ENCODE measurements around the gene SELENOO.

The SELENOO gene

DNA sequence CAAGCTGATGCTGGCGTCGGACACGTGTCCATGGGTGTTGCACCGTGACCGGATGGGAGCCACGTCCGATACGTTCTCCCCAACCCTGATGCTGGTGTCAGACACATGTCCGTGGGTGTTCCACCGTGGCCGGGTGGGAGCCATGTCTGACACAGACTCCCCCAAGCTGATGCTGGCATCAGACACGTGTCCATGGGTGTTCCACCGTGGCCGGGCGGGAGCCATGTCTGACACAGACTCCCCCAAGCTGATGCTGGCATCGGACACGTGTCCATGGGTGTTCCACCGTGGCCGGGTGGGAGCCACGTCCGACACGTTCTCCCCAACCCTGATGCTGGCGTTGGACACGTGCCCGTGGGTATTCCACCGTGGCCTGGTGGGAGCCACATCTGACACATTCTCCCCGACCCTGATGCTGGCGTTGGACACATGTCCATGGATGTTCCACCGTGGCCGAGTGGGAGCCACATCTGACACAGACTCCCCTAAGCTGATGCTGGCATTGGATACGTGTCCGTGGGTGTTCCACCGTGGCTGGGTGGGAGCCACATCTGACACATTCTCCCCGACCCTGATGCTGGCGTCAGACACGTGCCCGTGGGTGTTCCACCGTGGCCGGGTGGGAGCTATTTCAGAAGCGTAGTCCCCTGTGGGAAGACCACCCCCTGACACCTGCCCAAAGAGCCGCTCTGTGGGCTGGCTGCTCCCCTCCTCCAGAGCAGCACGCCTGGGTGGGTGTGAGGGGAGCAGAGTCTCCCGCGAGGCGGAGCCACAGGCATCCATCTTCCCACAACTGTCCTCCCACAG, 20.0 kb downstream of the SELENOO start:
- Histone ChIP-seq H3K4me1 (no peaks in the 10 kb centered on the region), H3K4me3 (no peak overlapping the region), H3K27me3 (no peaks in the 10 kb centered on the region), H3K9me3 (no peaks in the 10 kb centered on the region), H3K36me3 (peaks cover 79 to 100% (median 94%) of the 10 kb centered on the region in 3 donors), H3K27ac (no peak overlapping the region)
- intact Hi-C loops (cut with DNase I; ENCODE audit: low total_unique reads): no loop called here
- DNase-seq: no peak
- no peak for TF ChIP-seq CTCF (IDR thresholded peaks at IDR 0.05)

DNA sequence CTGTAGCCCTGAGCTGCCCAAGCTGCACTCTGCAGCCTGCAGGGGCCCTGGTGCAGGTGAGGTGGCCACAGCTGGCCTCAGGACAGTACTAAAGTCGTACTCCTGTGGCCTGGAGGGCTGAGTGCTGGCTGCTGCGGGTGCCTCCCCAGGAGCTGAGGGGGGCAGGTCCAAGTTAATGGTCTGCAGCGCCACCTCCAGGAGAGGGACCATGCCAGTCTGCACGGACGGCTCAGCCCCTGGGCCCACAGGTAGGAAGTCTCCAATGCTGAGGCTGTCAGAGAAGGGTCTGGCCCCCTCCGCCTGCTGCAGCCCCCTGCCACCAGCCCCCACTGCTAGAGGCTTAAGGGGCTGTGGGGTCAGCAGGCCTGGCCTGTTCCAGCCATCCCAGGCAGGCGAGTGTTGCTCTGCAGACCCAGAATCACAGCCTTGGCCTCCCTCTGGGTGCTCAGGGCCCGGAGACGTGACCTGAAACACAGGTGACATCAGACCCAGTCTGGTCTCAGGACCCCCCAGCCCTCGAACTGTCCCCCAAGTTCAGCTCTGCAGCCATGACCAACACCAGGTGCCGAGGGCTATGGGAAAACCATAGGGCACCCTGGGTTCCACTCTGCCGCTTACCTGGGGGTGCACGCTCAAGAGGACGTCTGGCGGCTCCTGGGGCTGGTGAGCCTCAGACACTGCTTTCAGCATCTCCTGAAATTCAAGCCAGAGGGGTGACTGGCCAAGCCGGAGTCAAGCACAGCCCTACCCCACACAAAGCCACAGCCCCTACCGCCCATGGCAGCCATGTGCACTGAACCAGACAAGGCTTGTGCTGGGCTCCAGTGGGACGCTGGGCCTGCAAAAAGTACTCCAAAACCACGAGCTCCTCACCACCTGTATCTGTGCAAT, 20.8 kb downstream of the SELENOO start:
- no peak for DNase-seq
- peaks cover 79 to 100% (median 94%) of the 10 kb centered on the region in 3 donors for H3K36me3 ChIP-seq

DNA sequence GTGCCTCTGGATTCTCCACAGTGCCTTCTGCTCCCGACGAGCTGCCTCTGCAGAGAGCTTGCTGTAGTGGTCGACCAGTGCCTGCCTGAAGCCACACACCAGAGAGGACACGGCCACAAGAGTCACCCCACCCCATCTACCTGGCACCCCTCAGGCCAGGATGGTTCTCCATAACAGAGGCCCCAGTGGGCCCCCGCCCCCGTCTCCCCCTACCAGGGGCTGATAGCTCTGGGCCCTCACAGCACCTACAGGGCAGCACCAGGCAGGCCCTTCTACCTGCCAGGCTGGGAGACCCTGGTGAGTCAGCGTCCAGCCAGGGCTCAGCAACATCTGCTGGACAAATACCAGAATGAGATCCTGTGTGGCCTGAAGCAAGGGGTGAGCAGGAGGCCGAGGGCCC, 21.7 kb downstream of the SELENOO start:
- no peak for DNase-seq
- no peak overlapping the region for H3K4me3 ChIP-seq
- H3K27me3 ChIP-seq: no peaks in the 10 kb centered on the region
- H3K4me1 ChIP-seq: no peaks in the 10 kb centered on the region
- peaks cover 77 to 100% (median 93%) of the 10 kb centered on the region in 3 donors for H3K36me3 ChIP-seq
- intact Hi-C loops (cut with DNase I; ENCODE audit: low total_unique reads): no loop called here
- H3K9me3 ChIP-seq: no peaks in the 10 kb centered on the region
- no peak overlapping the region for H3K27ac ChIP-seq
- no peak for TF ChIP-seq CTCF (IDR thresholded peaks at IDR 0.05)

More for the DNA sequence above, 20.8 kb downstream of the SELENOO start:
- H3K27ac ChIP-seq: no peak overlapping the region
- H3K27me3 ChIP-seq: no peaks in the 10 kb centered on the region
- intact Hi-C loops (cut with DNase I; ENCODE audit: low total_unique reads): no loop called here
- H3K4me3 ChIP-seq: no peak overlapping the region
- no peaks in the 10 kb centered on the region for H3K9me3 ChIP-seq
- no peaks in the 10 kb centered on the region for H3K4me1 ChIP-seq
- no peak for TF ChIP-seq CTCF (IDR thresholded peaks at IDR 0.05)

GRCh38 chr22:50224071-50224470, 23.3 kb downstream of the SELENOO start:
- no peaks in the 10 kb centered on the region for H3K4me1 ChIP-seq
- intact Hi-C loops (cut with DNase I; ENCODE audit: low total_unique reads): no loop called here
- DNase-seq: no peak
- no peak overlapping the region for H3K4me3 ChIP-seq
- TF ChIP-seq CTCF (IDR thresholded peaks at IDR 0.05): no peak
- no peaks in the 10 kb centered on the region for H3K27me3 ChIP-seq
- H3K36me3 ChIP-seq: peaks cover 69 to 100% (median 93%) of the 10 kb centered on the region in 3 donors
- no peaks in the 10 kb centered on the region for H3K9me3 ChIP-seq
- H3K27ac ChIP-seq: no peak overlapping the region

GRCh38 chr22:50225200-50225969, 24.6 kb downstream of the SELENOO start:
- no peaks in the 10 kb centered on the region for H3K4me1 ChIP-seq
- intact Hi-C loops (cut with DNase I; ENCODE audit: low total_unique reads): no loop called here
- no peak for TF ChIP-seq CTCF (IDR thresholded peaks at IDR 0.05)
- no peak for DNase-seq
- no peaks in the 10 kb centered on the region for H3K27me3 ChIP-seq
- H3K27ac ChIP-seq: no peak overlapping the region
- peaks cover 69 to 100% (median 89%) of the 10 kb centered on the region in 3 donors for H3K36me3 ChIP-seq
- H3K4me3 ChIP-seq: no peak overlapping the region
- H3K9me3 ChIP-seq: no peaks in the 10 kb centered on the region
